ENCODE results near the gene RGS7BP.

The RGS7BP gene

GRCh38 chr5:64637144-64637543 is 131.3 kb downstream of the RGS7BP start:
- DNase-seq, result no peak

GRCh38 chr5:64637837-64638443 is 132.1 kb downstream of the RGS7BP start:
- DNase-seq, result no peak

GRCh38 chr5:64644831-64645230 is 139.0 kb downstream of the RGS7BP start:
- no peak for DNase-seq

GRCh38 chr5:64646169-64646568 is 140.4 kb downstream of the RGS7BP start:
- DNase-seq, result no peak

GRCh38 chr5:64649512-64649911 is 143.7 kb downstream of the RGS7BP start:
- DNase-seq, result no peak

GRCh38 chr5:64653766-64654560 is 148.1 kb downstream of the RGS7BP start:
- DNase-seq, result no peak

- no peak for DNase-seq
Observed at GRCh38 chr5:64654561-64654938, 148.7 kb downstream of the RGS7BP start.

GRCh38 chr5:64655596-64655995 is 149.8 kb downstream of the RGS7BP start:
- no peak for DNase-seq

GRCh38 chr5:64659289-64659688 is 153.5 kb downstream of the RGS7BP start:
- no peak for DNase-seq
